HEK293 (cell line): Measurements from ENCODE around the gene IL4R.
A peak's percentile ranks its signal among the peaks of the same experiment; 100 is the strongest.

Experiments used
- GLI2 ChIP-seq: fragments of 450-650 bp; formaldehyde crosslinking; IDR thresholded peaks from 2 replicates; pipeline ENCODE4; 2017; ENCODE audit warnings: missing biosample characterization, missing genetic modification characterization, low read depth, borderline replicate concordance
- HOXA7 ChIP-seq: sonication (generic); formaldehyde crosslinking; IDR thresholded peaks from 2 replicates; pipeline ENCODE4 v1.8.1; 2022; ENCODE audit warnings: missing genetic modification reagents, borderline replicate concordance
- PRDM1 ChIP-seq: fragments of 450-650 bp; formaldehyde crosslinking; IDR thresholded peaks from 2 replicates; pipeline ENCODE4; 2016; ENCODE audit warnings: missing biosample characterization, missing genetic modification characterization
- RBAK ChIP-seq: fragments of 450-650 bp; formaldehyde crosslinking; IDR thresholded peaks from 2 replicates; pipeline ENCODE4 v1.5.1; 2016; ENCODE audit warnings: missing biosample characterization, missing genetic modification characterization
- SETDB1 ChIP-seq: IDR thresholded peaks from one replicate; pipeline ENCODE4 v1.6.1; 2017; ENCODE audit warnings: mild to moderate bottlenecking, low read length, moderate library complexity, mixed read lengths; ENCODE audit not compliant: insufficient read length
- SP7 ChIP-seq: fragments of 450-650 bp; formaldehyde crosslinking; IDR thresholded peaks from 2 replicates; pipeline ENCODE4 v1.5.1; 2016; ENCODE audit warnings: missing biosample characterization, missing genetic modification characterization
- ZBTB21 ChIP-seq: fragments of 450-650 bp; formaldehyde crosslinking; IDR thresholded peaks from 2 replicates; pipeline ENCODE4 v1.5.1; 2017; ENCODE audit warnings: missing biosample characterization, missing genetic modification characterization
- ZFP3 ChIP-seq: fragments of 450-650 bp; formaldehyde crosslinking; IDR thresholded peaks from 2 replicates; pipeline ENCODE4 v1.5.1; 2016; ENCODE audit warnings: low read depth, missing biosample characterization, missing genetic modification characterization
- ZNF112 ChIP-seq: fragments of 450-650 bp; formaldehyde crosslinking; IDR thresholded peaks from 2 replicates; pipeline ENCODE4 v1.5.0; 2017; ENCODE audit warnings: missing biosample characterization, missing genetic modification characterization
- ZNF148 ChIP-seq: fragments of 450-650 bp; formaldehyde crosslinking; IDR thresholded peaks from 2 replicates; pipeline ENCODE4 v1.5.0; 2017; ENCODE audit warnings: missing biosample characterization, missing genetic modification characterization, borderline replicate concordance
- ZNF248 ChIP-seq: fragments of 450-650 bp; formaldehyde crosslinking; IDR thresholded peaks from 2 replicates; pipeline ENCODE4 v1.5.1; 2017; ENCODE audit warnings: missing biosample characterization, missing genetic modification characterization
- ZNF280D ChIP-seq: fragments of 450-650 bp; formaldehyde crosslinking; IDR thresholded peaks from 2 replicates; pipeline ENCODE4 v1.5.1; 2016; ENCODE audit warnings: missing biosample characterization, missing genetic modification characterization
- ZNF366 ChIP-seq: fragments of 450-650 bp; formaldehyde crosslinking; conservative IDR thresholded peaks from 2 replicates; pipeline ENCODE4 v1.5.1; 2016; ENCODE audit warnings: missing biosample characterization, missing genetic modification characterization
- ZNF433 ChIP-seq: fragments of 450-650 bp; formaldehyde crosslinking; IDR thresholded peaks from 2 replicates; pipeline ENCODE4 v1.5.1; 2016; ENCODE audit warnings: missing biosample characterization, missing genetic modification characterization, low read depth
- ZNF473 ChIP-seq: fragments of 450-650 bp; formaldehyde crosslinking; IDR thresholded peaks from 2 replicates; pipeline ENCODE4 v1.5.1; 2017; ENCODE audit warnings: missing biosample characterization, missing genetic modification characterization
- ZNF501 ChIP-seq: fragments of 450-650 bp; formaldehyde crosslinking; IDR thresholded peaks from 2 replicates; pipeline ENCODE4 v1.5.1; 2016; ENCODE audit warnings: missing biosample characterization, missing genetic modification characterization
- ZNF610 ChIP-seq: fragments of 450-650 bp; formaldehyde crosslinking; IDR thresholded peaks from 2 replicates; pipeline ENCODE4 v1.5.1; 2016; ENCODE audit warnings: missing biosample characterization, missing genetic modification characterization, borderline replicate concordance
- ZNF623 ChIP-seq: fragments of 450-650 bp; formaldehyde crosslinking; IDR thresholded peaks from 2 replicates; pipeline ENCODE4 v1.5.1; 2016; ENCODE audit warnings: missing biosample characterization, missing genetic modification characterization
- ZNF639 ChIP-seq: fragments of 450-650 bp; formaldehyde crosslinking; IDR thresholded peaks from 2 replicates; pipeline ENCODE4 v1.5.1; 2016; ENCODE audit warnings: missing biosample characterization, missing genetic modification characterization
- ZNF658 ChIP-seq: fragments of 450-650 bp; formaldehyde crosslinking; IDR thresholded peaks from 2 replicates; pipeline ENCODE4; 2016; ENCODE audit warnings: missing biosample characterization, missing genetic modification characterization
- ZNF660 ChIP-seq: fragments of 450-650 bp; IDR thresholded peaks from 2 replicates; pipeline ENCODE4 v1.5.1; 2018; ENCODE audit warnings: missing biosample characterization, mild to moderate bottlenecking, missing genetic modification characterization
- ZNF792 ChIP-seq: fragments of 450-650 bp; formaldehyde crosslinking; IDR thresholded peaks from 2 replicates; pipeline ENCODE4 v1.5.1; 2016; ENCODE audit warnings: missing biosample characterization, missing genetic modification characterization
- ZSCAN16 ChIP-seq: fragments of 450-650 bp; formaldehyde crosslinking; IDR thresholded peaks from 2 replicates; pipeline ENCODE4 v1.5.1; 2016; ENCODE audit warnings: missing biosample characterization, missing genetic modification characterization
- ZSCAN30 ChIP-seq: fragments of 450-650 bp; IDR thresholded peaks from 2 replicates; pipeline ENCODE4 v1.5.1; 2018; ENCODE audit warnings: missing biosample characterization, mild to moderate bottlenecking, missing genetic modification characterization, moderate library complexity
- ZSCAN4 ChIP-seq: fragments of 450-650 bp; formaldehyde crosslinking; IDR thresholded peaks from 2 replicates; pipeline ENCODE4 v1.5.1; 2017; ENCODE audit warnings: missing biosample characterization, missing genetic modification characterization
- ZXDB ChIP-seq: fragments of 450-650 bp; formaldehyde crosslinking; IDR thresholded peaks from 2 replicates; pipeline ENCODE4 v1.5.1; 2016; ENCODE audit warnings: missing biosample characterization, missing genetic modification characterization
- TF ChIP-seq, protein P1 (sequence below): fragments of 450-650 bp; formaldehyde crosslinking; IDR thresholded peaks from 2 replicates; pipeline ENCODE4 v1.5.1; 2017; ENCODE audit warnings: missing biosample characterization, missing genetic modification characterization
- TF ChIP-seq, protein P2 (sequence below): fragments of 450-650 bp; formaldehyde crosslinking; IDR thresholded peaks from 2 replicates; pipeline ENCODE4 v1.5.1; 2016; ENCODE audit warnings: missing biosample characterization, missing genetic modification characterization
- TF ChIP-seq, protein P3 (sequence below): fragments of 450-650 bp; formaldehyde crosslinking; IDR thresholded peaks from 2 replicates; pipeline ENCODE4 v1.5.1; 2016; ENCODE audit warnings: missing biosample characterization, missing genetic modification characterization

The IL4R gene

GRCh38 chr16:27314161-27314723, 468 bp downstream of the IL4R start (continued):
- TF ChIP-seq ZNF610 (tag by site-specific recombination) (no peak), PRDM1 (peak; percentile 78; the same call in 1 of the 2 replicates), HOXA7 (no peak), ZNF248 (tag by site-specific recombination) (no peak), ZNF660 (no peak), ZNF623 (tag by site-specific recombination) (no peak), ZNF658 (tag by site-specific recombination) (no peak), ZNF473 (tag by site-specific recombination) (no peak), ZNF792 (tag by site-specific recombination) (no peak), GLI2 (tag by site-specific recombination) (no peak), ZNF433 (tag by site-specific recombination) (no peak), ZSCAN4 (no peak), ZFP3 (tag by site-specific recombination) (no peak), ZSCAN30 (tag by site-specific recombination) (no peak), SETDB1 (no peak), ZNF639 (no peak), ZNF366 (tag by site-specific recombination) (no peak), RBAK (tag by site-specific recombination) (no peak), ZXDB (tag by site-specific recombination) (no peak), SP7 (peak; percentile 11; the same call in 1 of the 2 replicates), ZNF501 (tag by site-specific recombination) (no peak), ZBTB21 (tag by site-specific recombination) (peak; percentile 70; the same call in 1 of the 2 replicates), ZSCAN16 (no peak), ZNF148 (tag by site-specific recombination) (no peak), ZNF112 (tag by site-specific recombination) (no peak), ZNF280D (tag by site-specific recombination) (no peak)
- TF ChIP-seq, protein P1, sequence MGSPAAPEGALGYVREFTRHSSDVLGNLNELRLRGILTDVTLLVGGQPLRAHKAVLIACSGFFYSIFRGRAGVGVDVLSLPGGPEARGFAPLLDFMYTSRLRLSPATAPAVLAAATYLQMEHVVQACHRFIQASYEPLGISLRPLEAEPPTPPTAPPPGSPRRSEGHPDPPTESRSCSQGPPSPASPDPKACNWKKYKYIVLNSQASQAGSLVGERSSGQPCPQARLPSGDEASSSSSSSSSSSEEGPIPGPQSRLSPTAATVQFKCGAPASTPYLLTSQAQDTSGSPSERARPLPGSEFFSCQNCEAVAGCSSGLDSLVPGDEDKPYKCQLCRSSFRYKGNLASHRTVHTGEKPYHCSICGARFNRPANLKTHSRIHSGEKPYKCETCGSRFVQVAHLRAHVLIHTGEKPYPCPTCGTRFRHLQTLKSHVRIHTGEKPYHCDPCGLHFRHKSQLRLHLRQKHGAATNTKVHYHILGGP (tag by site-specific recombination): no peak
- TF ChIP-seq, protein P2, sequence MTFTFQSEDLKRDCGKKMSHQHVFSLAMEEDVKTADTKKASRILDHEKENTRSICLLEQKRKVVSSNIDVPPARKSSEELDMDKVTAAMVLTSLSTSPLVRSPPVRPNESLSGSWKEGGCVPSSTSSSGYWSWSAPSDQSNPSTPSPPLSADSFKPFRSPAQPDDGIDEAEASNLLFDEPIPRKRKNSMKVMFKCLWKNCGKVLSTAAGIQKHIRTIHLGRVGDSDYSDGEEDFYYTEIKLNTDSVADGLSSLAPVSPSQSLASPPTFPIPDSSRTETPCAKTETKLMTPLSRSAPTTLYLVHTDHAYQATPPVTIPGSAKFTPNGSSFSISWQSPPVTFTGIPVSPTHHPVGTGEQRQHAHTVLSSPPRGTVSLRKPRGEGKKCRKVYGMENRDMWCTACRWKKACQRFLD (tag by site-specific recombination): no peak
- TF ChIP-seq, protein P3, sequence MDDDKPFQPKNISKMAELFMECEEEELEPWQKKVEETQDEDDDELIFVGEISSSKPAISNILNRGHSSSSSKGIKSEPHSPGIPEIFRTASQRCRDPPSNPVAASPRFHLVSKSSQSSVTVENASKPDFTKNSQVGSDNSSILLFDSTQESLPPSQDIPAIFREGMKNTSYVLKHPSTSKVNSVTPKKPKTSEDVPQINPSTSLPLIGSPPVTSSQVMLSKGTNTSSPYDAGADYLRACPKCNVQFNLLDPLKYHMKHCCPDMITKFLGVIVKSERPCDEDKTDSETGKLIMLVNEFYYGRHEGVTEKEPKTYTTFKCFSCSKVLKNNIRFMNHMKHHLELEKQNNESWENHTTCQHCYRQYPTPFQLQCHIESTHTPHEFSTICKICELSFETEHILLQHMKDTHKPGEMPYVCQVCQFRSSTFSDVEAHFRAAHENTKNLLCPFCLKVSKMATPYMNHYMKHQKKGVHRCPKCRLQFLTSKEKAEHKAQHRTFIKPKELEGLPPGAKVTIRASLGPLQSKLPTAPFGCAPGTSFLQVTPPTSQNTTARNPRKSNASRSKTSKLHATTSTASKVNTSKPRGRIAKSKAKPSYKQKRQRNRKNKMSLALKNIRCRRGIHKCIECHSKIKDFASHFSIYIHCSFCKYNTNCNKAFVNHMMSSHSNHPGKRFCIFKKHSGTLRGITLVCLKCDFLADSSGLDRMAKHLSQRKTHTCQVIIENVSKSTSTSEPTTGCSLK (tag by site-specific recombination): no peak
